HepG2 (cell line): ENCODE results near the gene RBM47. TPM values are rescaled to one million over a fixed set of nuclear protein-coding genes. Genes with fewer than 3 reads are reported as not detected.

Source experiments
- ATAC-seq: fragments of 200-7000 bp; cut with Tn5 transposase; 3 replicates; pipeline ENCODE4 v1.9.1; 2020; ENCODE audit warnings: mild to moderate bottlenecking, moderate library complexity
- BruUV-seq: library from RNA; stranded (reverse); fragments of 400-500 nt; replicated peaks from 2 replicates; lab custom pipeline; 2021; lab: Mats Ljungman, UMichigan
- CTCF ChIA-PET: fragments of 300-600 bp; formaldehyde crosslinking; extraction: SDS; loops from one replicate; lab custom pipeline; 2021; ENCODE audit warnings: low total read pairs, inconsistent platforms, low intra/inter-chr PET ratio; lab: Yijun Ruan, JAX
- POLR2A ChIA-PET: fragments of 350-600 bp; sonication (Branson Sonifier 250); formaldehyde crosslinking; loops from one replicate; lab custom pipeline; 2020; ENCODE audit warnings: antibody characterized with exemption, inconsistent platforms; lab: Yijun Ruan, JAX
- DNase-seq: peaks from one replicate; pipeline ENCODE4 v3.0.0-alpha.2; 2015; ENCODE audit warnings: low spot score
- FAIRE-seq: peaks from 3 replicates; lab custom pipeline; 2011; peaks lifted over from hg19 to GRCh38; lab: Jason Lieb, UNC
- H2AFZ ChIP-seq: one replicate; pipeline ENCODE4 v1.6.1; 2011; ENCODE audit warnings: low read length, inconsistent platforms
- H3K27ac ChIP-seq: fragments of 300-600 bp; 3 replicates; pipeline ENCODE4 v1.8.0; 2011; ENCODE audit warnings: mixed run types, mild to moderate bottlenecking, mixed read lengths, low read length, inconsistent platforms; ENCODE audit not compliant: insufficient read depth; ENCODE audit errors: extremely low read length
- H3K27me3 ChIP-seq, 2 experiments: fragments of 200-600 bp in 1 of 2; 2 replicates in 1 of 2; 3 replicates in 1 of 2; pipeline versions ENCODE4 v1.6.0 to v1.8.0; 2011; ENCODE audit warnings: low read length in 2 of 2, mild to moderate bottlenecking in 2 of 2, moderate library complexity in 2 of 2, inconsistent platforms in 1 of 2; ENCODE audit not compliant: insufficient read depth in 2 of 2, control insufficient read depth in 1 of 2
- H3K36me3 ChIP-seq, 2 experiments: fragments of 200-600 bp in 1 of 2; replicated peaks in 1 of 2; 2 replicates in 1 of 2; 3 replicates in 1 of 2; pipeline versions ENCODE4 v1.5.1 to v1.8.0; 2011; ENCODE audit warnings: low read length in 2 of 2, inconsistent platforms in 1 of 2; ENCODE audit not compliant: insufficient read depth in 2 of 2, control insufficient read depth in 1 of 2
- H3K4me1 ChIP-seq: 2 replicates; pipeline ENCODE4 v1.5.1; 2012; ENCODE audit warnings: low read length, inconsistent platforms; ENCODE audit not compliant: insufficient read depth
- H3K4me2 ChIP-seq: 2 replicates; pipeline ENCODE4 v1.6.0; 2011; ENCODE audit warnings: low read depth, low read length, inconsistent platforms
- H3K4me3 ChIP-seq, 3 experiments: fragments of 200-600 bp in 1 of 3; sonication (generic), shearing (Covaris generic) in 1 of 3; replicated peaks in 1 of 3; 2 replicates each; pipeline ENCODE4 v1.5.1; 2011 to 2016; ENCODE audit warnings: low read length in 3 of 3, inconsistent platforms in 2 of 3, low read depth in 2 of 3, mild to moderate bottlenecking in 2 of 3, control low read depth in 1 of 3, mixed read lengths in 1 of 3; ENCODE audit not compliant: insufficient read depth in 1 of 3
- H3K79me2 ChIP-seq: one replicate; pipeline ENCODE4 v1.6.1; 2011; ENCODE audit warnings: low read length, inconsistent platforms; ENCODE audit not compliant: insufficient read depth
- H3K9ac ChIP-seq: 2 replicates; pipeline ENCODE4 v1.6.0; 2011; ENCODE audit warnings: mild to moderate bottlenecking, low read depth, low read length, inconsistent platforms; ENCODE audit not compliant: insufficient read depth
- H3K9me3 ChIP-seq: 2 replicates; pipeline ENCODE4 v1.5.1; 2012; ENCODE audit warnings: mild to moderate bottlenecking, low read length
- H4K20me1 ChIP-seq: 2 replicates; pipeline ENCODE4 v1.6.0; 2011; ENCODE audit warnings: inconsistent platforms, mild to moderate bottlenecking, low read length, moderate library complexity; ENCODE audit not compliant: insufficient read depth
- ASH2L ChIP-seq: fragments of 300-600, 200-600 bp; sonication (generic); IDR thresholded peaks from 2 replicates; pipeline ENCODE4 v1.7.0; 2017; ENCODE audit warnings: low read depth, mild to moderate bottlenecking, moderate library complexity, mixed read lengths, low read length; ENCODE audit not compliant: insufficient read length
- BRD4 ChIP-seq: sonication (generic); formaldehyde crosslinking; IDR thresholded peaks from 2 replicates; pipeline ENCODE4 v1.4.0; 2020; ENCODE audit warnings: missing genetic modification reagents
- HNF1A ChIP-seq, 2 experiments: sonication (generic) in 1 of 2; formaldehyde crosslinking in 1 of 2; IDR thresholded peaks; 2 replicates each; pipeline versions ENCODE4 v1.4.0 to v1.6.1; 2016 to 2020; ENCODE audit warnings: borderline replicate concordance in 1 of 2, low read depth in 1 of 2, mild to moderate bottlenecking in 1 of 2, missing genetic modification reagents in 1 of 2
- HOXD1 ChIP-seq: sonication (generic); formaldehyde crosslinking; IDR thresholded peaks from 2 replicates; pipeline ENCODE4 v1.5.0; 2020; ENCODE audit warnings: missing genetic modification reagents
- MAFG ChIP-seq: sonication (generic); formaldehyde crosslinking; IDR thresholded peaks from 2 replicates; pipeline ENCODE4 v1.5.1; 2020; ENCODE audit warnings: mild to moderate bottlenecking, missing genetic modification reagents
- NFIB ChIP-seq: sonication (generic); formaldehyde crosslinking; IDR thresholded peaks from 2 replicates; pipeline ENCODE4 v1.9.0; 2021; ENCODE audit warnings: missing genetic modification reagents, mild to moderate bottlenecking, borderline replicate concordance
- RARG ChIP-seq: sonication (generic); formaldehyde crosslinking; IDR thresholded peaks from 2 replicates; pipeline ENCODE4 v1.4.0; 2020; ENCODE audit warnings: low read depth, mild to moderate bottlenecking, missing genetic modification reagents
- SP4 ChIP-seq: sonication (generic); formaldehyde crosslinking; IDR thresholded peaks from 2 replicates; pipeline ENCODE4 v1.8.1; 2023; ENCODE audit warnings: mild to moderate bottlenecking, missing genetic modification reagents
- SP5 ChIP-seq: IDR thresholded peaks from 2 replicates; pipeline ENCODE4 v1.6.1; 2016; ENCODE audit warnings: low read depth, borderline replicate concordance
- SRF ChIP-seq: IDR thresholded peaks from 2 replicates; pipeline ENCODE4 v1.6.1; 2011; ENCODE audit warnings: mild to moderate bottlenecking, low read depth, low read length, moderate library complexity
- THAP9 ChIP-seq: sonication (generic); formaldehyde crosslinking; IDR thresholded peaks from 2 replicates; pipeline ENCODE4; 2020; ENCODE audit warnings: missing genetic modification reagents, mild to moderate bottlenecking, borderline replicate concordance
- ZNF138 ChIP-seq: sonication (generic); formaldehyde crosslinking; IDR thresholded peaks from 2 replicates; pipeline ENCODE4 v1.5.0; 2020; ENCODE audit warnings: mild to moderate bottlenecking, low read depth, missing genetic modification reagents
- ZNF687 ChIP-seq: sonication (generic); formaldehyde crosslinking; IDR thresholded peaks from 2 replicates; pipeline ENCODE4 v1.5.1; 2020; ENCODE audit warnings: mild to moderate bottlenecking, missing genetic modification reagents, moderate library complexity
- ZNF776 ChIP-seq: sonication (generic); formaldehyde crosslinking; IDR thresholded peaks from 2 replicates; pipeline ENCODE4 v1.4.0; 2020; ENCODE audit warnings: mild to moderate bottlenecking, missing genetic modification reagents
- WGBS: methylation state at CpG from one replicate; pipeline ENCODE4 v1.1.6; 2017; ENCODE audit warnings: low lambda C conversion rate; 5-methylcytosine and 5-hydroxymethylcytosine counted together
- in situ Hi-C: cut with HindIII; loops from 2 replicates; pipeline ENCODE4 v1.10.0; 2017; ENCODE audit warnings: low pct_unique_long_range_greater_than_20kb; ENCODE audit not compliant: extremely low pct_ligation_motif_present
- intact Hi-C: fragments of 100-400 bp; cut with micrococcal nuclease; formaldehyde crosslinking; loops from one replicate; pipeline ENCODE4 v1.10.0; 2022; ENCODE audit not compliant: unreplicated experiment
- polyA plus RNA-seq, 8 experiments: library from polyadenylated mRNA; depleted of rRNA in 3 of 8; stranded (reverse) in 7 of 8; unstranded in 1 of 8; fragments of >200 nt; fragmentation: Illumina TruSeq in 4 of 8; extraction: Trizol in 4 of 8; gene quantifications; 2 replicates each; pipeline versions ENCODE4 v1.2.1 to v1.2.3, GENCODE V29; 2011 to 2016; ENCODE audit warnings: low read depth in 4 of 8, missing spikeins in 1 of 8, mixed read lengths in 1 of 8; ENCODE audit not compliant: insufficient read depth in 1 of 8
- total RNA-seq, 5 experiments: library from RNA; depleted of rRNA; stranded (reverse); fragments of >200 nt; fragmentation: Illumina TruSeq; extraction: Trizol; gene quantifications; 2 replicates each; pipeline ENCODE4 v1.2.3, GENCODE V29; 2016; ENCODE audit warnings: low read depth in 1 of 5

The RBM47 gene
- total and polyA plus RNA-seq, 2 of the 13 experiments (the other 11 are each of a cell fraction or from before 2014, with no cell fraction given): 1.2 to 2.5 TPM

- no peak for ATAC-seq
- no peak overlapping the region for H3K27ac ChIP-seq
- H3K9me3 ChIP-seq: no peaks in the 10 kb centered on the region
- FAIRE-seq: no peak
- peaks cover 13% of the 10 kb centered on the region for H3K4me1 ChIP-seq
- ChIA-PET POLR2A (no interaction called here), CTCF (no interaction called here)
- H3K79me2 ChIP-seq: no peaks in the 10 kb centered on the region
- no peak for DNase-seq
- H3K27me3 ChIP-seq: no peaks in the 10 kb centered on the region
- 65% methylated on average over 1 of the region's 1 CpG for WGBS
- in situ Hi-C loops (no loop called here), intact Hi-C loops (no loop called here)
- no peak overlapping the region for H2AFZ ChIP-seq
- no peaks in the 10 kb centered on the region for H4K20me1 ChIP-seq
- no peak overlapping the region for H3K4me2 ChIP-seq
- H3K4me3 ChIP-seq: no peak overlapping the region
- BruUV-seq: no TSS peak
- H3K9ac ChIP-seq: no peak overlapping the region
- no peaks in the 10 kb centered on the region for H3K36me3 ChIP-seq
- TF ChIP-seq SP5 (CRISPR knock-in tag) (no peak), HNF1A (IDR thresholded peaks at IDR 0.05; ENCODE audit: low read depth) (no peak), HNF1A (CRISPR knock-in tag; IDR thresholded peaks at IDR 0.05; ENCODE audit: borderline replicate concordance) (no peak), BRD4 (CRISPR knock-in tag) (no peak), HOXD1 (no peak), ZNF687 (CRISPR knock-in tag) (no peak), NFIB (CRISPR knock-in tag) (no peak), MAFG (CRISPR knock-in tag) (no peak), RARG (no peak), SP4 (no peak), ASH2L (no peak), THAP9 (no peak), ZNF138 (CRISPR knock-in tag) (no peak), SRF (no peak), ZNF776 (CRISPR knock-in tag) (no peak)
These were observed 126.7 kb downstream of the RBM47 start for GRCh38 chr4:40502934-40503333.
